Adrenal gland (tissue), 19 donors: ENCODE measurements around the gene MYH10. TPM values are rescaled to one million over a fixed set of nuclear protein-coding genes. Genes with fewer than 3 reads are reported as not detected.

ENCODE experiments used
- DNase-seq, 7 donors: peaks; one replicate each; pipeline ENCODE4 v3.0.0-alpha.2; 2019 to 2020
- H3K27ac ChIP-seq, 5 donors: fragments of 200-600 bp; sonication (generic) in 4 of 5; 1 replicate in 3 of 5; 2 replicates in 2 of 5; pipeline versions ENCODE4 v1.5.1 to v1.8.0; 2016 to 2020; ENCODE audit warnings: mild to moderate bottlenecking in 1 of 5
- H3K27me3 ChIP-seq: fragments of 200-600 bp; 2 replicates; pipeline ENCODE4 v1.8.0; 2021
- H3K36me3 ChIP-seq, 2 donors: fragments of 200-600 bp; replicated peaks in 1 of 2; 1 replicate in 1 of 2; 2 replicates in 1 of 2; pipeline versions ENCODE4 v1.5.1 to v1.8.0; 2018 to 2022
- H3K4me1 ChIP-seq, 2 donors: fragments of 200-600 bp; replicated peaks in 1 of 2; 1 replicate in 1 of 2; 2 replicates in 1 of 2; pipeline versions ENCODE4 v1.5.1 to v1.8.0; 2018 to 2021
- H3K4me3 ChIP-seq, 4 donors: fragments of 200-600 bp; sonication (generic) in 3 of 4; one replicate each; pipeline ENCODE4 v1.5.1; 2016 to 2018
- H3K9me3 ChIP-seq, 3 donors: fragments of 200-600 bp; sonication (generic) in 1 of 3; replicated peaks in 1 of 3; 1 replicate in 2 of 3; 2 replicates in 1 of 3; pipeline versions ENCODE4 v1.5.1 to v1.8.0; 2016 to 2021
- CTCF ChIP-seq, 6 experiments: fragments of 450-650 bp in 4 of 6; fragments of 200-600 bp in 2 of 6; sonication (generic) in 1 of 6; IDR thresholded peaks; 1 replicate in 5 of 6; 2 replicates in 1 of 6; pipeline versions ENCODE4 v1.5.1 to v1.8.0; 2016 to 2021; ENCODE audit warnings: antibody characterized with exemption in 6 of 6, mild to moderate bottlenecking in 2 of 6, moderate library complexity in 1 of 6
- POLR2A ChIP-seq, 2 donors: fragments of 450-650 bp; IDR thresholded peaks; one replicate each; pipeline ENCODE4 v1.6.1; 2017; ENCODE audit warnings: antibody characterized with exemption in 2 of 2, mild to moderate bottlenecking in 2 of 2, moderate library complexity in 1 of 2
- WGBS, 4 donors: extraction: QIAGEN DNeasy Blood & Tissue Kit in 2 of 4; methylation state at CpG; one replicate each; pipeline versions ENCODE4 v1.1.5 to v1.1.7; 2013 to 2017; 5-methylcytosine and 5-hydroxymethylcytosine counted together
- intact Hi-C, 2 donors: fragments of 100-400 bp; cut with DNase I; formaldehyde crosslinking; loops; one replicate each; pipeline versions ENCODE4 v1.14.1 to v1.15.0; 2022 to 2023
- long read RNA-seq, 10 donors: library from polyadenylated mRNA in 3 of 10; unstranded in 2 of 10; stranded (forward) in 1 of 10; transcript quantifications; one replicate each; pipeline ENCODE4 v2.0.0 and lab custom pipeline, GENCODE V29; 2021 to 2026
- polyA plus RNA-seq, 3 donors: library from polyadenylated mRNA; stranded (reverse); fragments of 200-250 nt in 2 of 3; fragments of 350-450 nt in 1 of 3; fragmentation: Illumina TruSeq in 1 of 3; extraction: RNeasy Lipid Tissue Mini Kit (QIAGEN cat#74804) in 1 of 3; gene quantifications; one replicate each; pipeline ENCODE4 v1.2.3, GENCODE V29; 2013 to 2014
- total RNA-seq, 9 donors: library from RNA; depleted of rRNA in 4 of 9; stranded (reverse); fragments of >200 nt in 4 of 9; fragments of 120-200 nt in 1 of 9; fragmentation: NEBNext Ultra II Directional in 1 of 9; extraction: Animal tissue kit (Norgen Biotek cat#: 25700) in 1 of 9; gene quantifications; one replicate each; pipeline versions ENCODE4 v1.1.0 to v1.2.4, GENCODE V29; 2013 to 2023
- donor health status: healthy with polysubstance abuse.
- donor health status: Bipolar disorder and iron deficiency.
- donor health status: DM: yes; HTN: yes; CAD: no.
- donor health status: DM: no; HTN: no; CAD: no.
- donor health status: DM: no; HTN: no; CAD: no.
- donor health status: DM: yes; HTN: yes; CAD: no.

MYH10 gene
- total RNA-seq (100 to 1,000 TPM in 1 of 9 donors, 10 to 100 TPM in 8; 31.9 to 101 (median 47.6) TPM), polyA plus RNA-seq (10 to 100 TPM in 2 of 3 donors, 1 to 10 TPM in 1; 9.8 to 31.4 (median 16.4) TPM)
- long read RNA-seq, donor 1, partial matches to known transcripts: 21 of 24 reads
- long read RNA-seq, donor 1, other reads (novel, unspliced or antisense): 0 of 24 reads
- long read RNA-seq, donor 2, partial matches to known transcripts: 37 of 38 reads
- long read RNA-seq, donor 2, other reads (novel, unspliced or antisense): 0 of 38 reads
- long read RNA-seq, donor 3, partial matches to known transcripts: 0 of 2 reads
- long read RNA-seq, donor 3, other reads (novel, unspliced or antisense): 0 of 2 reads
- long read RNA-seq, donor 4, partial matches to known transcripts: 2 of 8 reads
- long read RNA-seq, donor 4, other reads (novel, unspliced or antisense): 6 of 8 reads
- long read RNA-seq, donor 5, full-length matches to known transcripts: 7 of 26 reads
- long read RNA-seq, donor 5, partial matches to known transcripts: 17 of 26 reads
- long read RNA-seq, donor 5, other reads (novel, unspliced or antisense): 2 of 26 reads
- long read RNA-seq, donor 6, partial matches to known transcripts: 10 of 20 reads
- long read RNA-seq, donor 6, other reads (novel, unspliced or antisense): 10 of 20 reads
- long read RNA-seq, donor 7: 0 reads
- long read RNA-seq, donor 8, full-length matches to known transcripts: 1 of 15 reads
- long read RNA-seq, donor 8, partial matches to known transcripts: 14 of 15 reads
- long read RNA-seq, donor 8, other reads (novel, unspliced or antisense): 0 of 15 reads
- long read RNA-seq, donor 9, partial matches to known transcripts: 0 of 1 reads
- long read RNA-seq, donor 9, other reads (novel, unspliced or antisense): 0 of 1 reads
- long read RNA-seq, donor 10: 0 reads

GRCh38 chr17:8630227-8630801 is at the start of gene MYH10:
Gene MYH10 (minus strand): TSS chr17:8630725. CDS start chr17:8623246, 7,479 bp downstream.
- peak in 4 of 7 donors; percentile 19 to 61 (median 26) for DNase-seq
- no peaks in the 10 kb centered on the region for H3K9me3 ChIP-seq
- intact Hi-C loops: no loop called here
- peak; percentile 56 to 76 for TF ChIP-seq POLR2A (IDR thresholded peaks at IDR 0.05)
- peak in 3 of 6 experiments; percentile 7 to 40 (median 24) for TF ChIP-seq CTCF (IDR thresholded peaks at IDR 0.05)
- H3K36me3 ChIP-seq: no peaks in the 10 kb centered on the region
- H3K27me3 ChIP-seq: no peaks in the 10 kb centered on the region
- H3K27ac ChIP-seq: peak within 1 kb of the TSS in 4 of 5 donors; percentile 62 to 86 (median 78)
- H3K4me3 ChIP-seq: peak within 1 kb of the TSS; percentile 49 to 84 (median 68)
- H3K4me1 ChIP-seq: peaks cover 7 to 10% of the 10 kb centered on the region in 2 donors
- 0 to 1% (median 0%) methylated on average over 5 to 33 of the region's 33 CpGs for WGBS, 4 donors

- no peak overlapping the region for H3K27ac ChIP-seq
- 73 to 83% (median 80%) methylated on average over 3 of the region's 3 CpGs for WGBS, 4 donors
Measured at GRCh38 chr17:8679126-8679525, 48.6 kb upstream of the MYH10 start.

GRCh38 chr17:8675306-8675705 is 44.8 kb upstream of the MYH10 start:
- no peaks in the 10 kb centered on the region for H3K9me3 ChIP-seq
- WGBS, 4 donors: 61 to 76% (median 68%) methylated on average over 8 of the region's 8 CpGs
- H3K4me3 ChIP-seq: no peak overlapping the region
- H3K27me3 ChIP-seq: no peaks in the 10 kb centered on the region
- DNase-seq: no peak
- TF ChIP-seq POLR2A (IDR thresholded peaks at IDR 0.05) (no peak), CTCF (IDR thresholded peaks at IDR 0.05) (no peak)
- peak overlapping the region in 2 of 5 donors; percentile 44 to 67 for H3K27ac ChIP-seq
- intact Hi-C loops: no loop called here
- H3K4me1 ChIP-seq: peaks cover 0 to 14% of the 10 kb centered on the region in 2 donors
- H3K36me3 ChIP-seq: no peaks in the 10 kb centered on the region

More at GRCh38 chr17:8679126-8679525, 48.6 kb upstream of the MYH10 start:
- Histone ChIP-seq H3K9me3 (no peaks in the 10 kb centered on the region), H3K4me3 (no peak overlapping the region), H3K36me3 (no peaks in the 10 kb centered on the region), H3K27me3 (peaks cover 2% of the 10 kb centered on the region), H3K4me1 (peaks cover 0 to 4% of the 10 kb centered on the region in 2 donors)
- TF ChIP-seq CTCF (IDR thresholded peaks at IDR 0.05) (no peak), POLR2A (IDR thresholded peaks at IDR 0.05) (no peak)
- no peak for DNase-seq
- intact Hi-C loops: no loop called here
